HepG2 (cell line): Measurements from ENCODE around the gene GPSM1. TPM values are rescaled to one million over a fixed set of nuclear protein-coding genes. Genes with fewer than 3 reads are reported as not detected.

Source experiments
- ARNT ChIP-seq: fragments of 450-650 bp; IDR thresholded peaks from 2 replicates; pipeline ENCODE4 v1.6.1; 2017
- CBX5 ChIP-seq: sonication (generic); formaldehyde crosslinking; IDR thresholded peaks from 2 replicates; pipeline ENCODE4 v1.4.0; 2020; ENCODE audit warnings: missing genetic modification reagents, borderline replicate concordance
- GABPB1 ChIP-seq: IDR thresholded peaks from 2 replicates; pipeline ENCODE4 v1.6.1; 2016; ENCODE audit warnings: mild to moderate bottlenecking, missing genetic modification reagents, moderate library complexity, missing compliant biosample characterization
- HHEX ChIP-seq: IDR thresholded peaks from 2 replicates; pipeline ENCODE4 v1.6.1; 2016; ENCODE audit warnings: control low read depth
- HMG20B ChIP-seq: conservative IDR thresholded peaks from 2 replicates; pipeline ENCODE4 v1.6.1; 2016; ENCODE audit warnings: missing genetic modification reagents, missing compliant biosample characterization
- MXD4 ChIP-seq: IDR thresholded peaks from 2 replicates; pipeline ENCODE4 v1.6.1; 2016; ENCODE audit warnings: mild to moderate bottlenecking, missing biosample characterization, missing genetic modification reagents
- NCOA1 ChIP-seq: sonication (generic); formaldehyde crosslinking; IDR thresholded peaks from 2 replicates; pipeline ENCODE4 v1.9.0; 2021; ENCODE audit warnings: missing genetic modification reagents
- PHF8 ChIP-seq: sonication (generic); formaldehyde crosslinking; IDR thresholded peaks from 2 replicates; pipeline ENCODE4 v1.5.0; 2020; ENCODE audit warnings: missing genetic modification reagents
- POLR2G ChIP-seq: fragments of 200-400 bp; formaldehyde crosslinking; IDR thresholded peaks from 2 replicates; pipeline ENCODE4 v1.6.1; 2018; ENCODE audit warnings: mild to moderate bottlenecking, low read depth, low read length, moderate library complexity
- RFX1 ChIP-seq: fragments of 450-650 bp; IDR thresholded peaks from 2 replicates; pipeline ENCODE4 v1.6.1; 2017
- SRSF1 ChIP-seq: fragments of 200-400 bp; formaldehyde crosslinking; optimal IDR thresholded peaks from 2 replicates; pipeline ENCODE3; 2017; ENCODE audit warnings: mild to moderate bottlenecking, low read depth, low read length, moderate library complexity
- U2AF1 ChIP-seq: fragments of 200-400 bp; formaldehyde crosslinking; optimal IDR thresholded peaks from 2 replicates; pipeline ENCODE3; 2017; ENCODE audit warnings: mild to moderate bottlenecking, low read depth, low read length
- ZBTB8A ChIP-seq: sonication (generic); formaldehyde crosslinking; IDR thresholded peaks from 2 replicates; pipeline ENCODE4 v1.4.0; 2020; ENCODE audit warnings: mild to moderate bottlenecking, low read depth, missing genetic modification reagents, borderline replicate concordance
- ZNF3 ChIP-seq: IDR thresholded peaks from 2 replicates; pipeline ENCODE4 v1.7.0; 2017; ENCODE audit warnings: inconsistent platforms
- ZNF354B ChIP-seq: sonication (generic); formaldehyde crosslinking; IDR thresholded peaks from 2 replicates; pipeline ENCODE4 v1.8.0; 2022; ENCODE audit warnings: mild to moderate bottlenecking, missing genetic modification reagents
- ZNF572 ChIP-seq: sonication (generic); formaldehyde crosslinking; IDR thresholded peaks from 2 replicates; pipeline ENCODE4 v1.5.1; 2020; ENCODE audit warnings: mild to moderate bottlenecking, missing genetic modification reagents
- ZNF615 ChIP-seq: sonication (generic); formaldehyde crosslinking; IDR thresholded peaks from 2 replicates; pipeline ENCODE4 v1.5.0; 2020; ENCODE audit warnings: mild to moderate bottlenecking, missing genetic modification reagents, borderline replicate concordance
- ZNF792 ChIP-seq: IDR thresholded peaks from 2 replicates; pipeline ENCODE4 v1.6.1; 2016
- ZZZ3 ChIP-seq: sonication (generic); formaldehyde crosslinking; IDR thresholded peaks from 2 replicates; pipeline ENCODE4 v1.4.0; 2020; ENCODE audit warnings: missing genetic modification reagents, mild to moderate bottlenecking, borderline replicate concordance
- polyA plus RNA-seq, 8 experiments: library from polyadenylated mRNA; depleted of rRNA in 3 of 8; stranded (reverse) in 7 of 8; unstranded in 1 of 8; fragments of >200 nt; fragmentation: Illumina TruSeq in 4 of 8; extraction: Trizol in 4 of 8; gene quantifications; 2 replicates each; pipeline versions ENCODE4 v1.2.1 to v1.2.3, GENCODE V29; 2011 to 2016; ENCODE audit warnings: low read depth in 4 of 8, missing spikeins in 1 of 8, mixed read lengths in 1 of 8; ENCODE audit not compliant: insufficient read depth in 1 of 8
- total RNA-seq, 5 experiments: library from RNA; depleted of rRNA; stranded (reverse); fragments of >200 nt; fragmentation: Illumina TruSeq; extraction: Trizol; gene quantifications; 2 replicates each; pipeline ENCODE4 v1.2.3, GENCODE V29; 2016; ENCODE audit warnings: low read depth in 1 of 5
- TF ChIP-seq, protein P1 (sequence below): sonication (generic); formaldehyde crosslinking; IDR thresholded peaks from 2 replicates; pipeline ENCODE4 v1.5.0; 2020; ENCODE audit warnings: missing genetic modification reagents
- TF ChIP-seq, protein P2 (sequence below): sonication (generic); formaldehyde crosslinking; IDR thresholded peaks from 2 replicates; pipeline ENCODE4 v1.4.0; 2020; ENCODE audit warnings: missing genetic modification reagents
- TF ChIP-seq, protein P3 (sequence below): sonication (generic); formaldehyde crosslinking; IDR thresholded peaks from 2 replicates; pipeline ENCODE4 v1.4.0; 2020; ENCODE audit warnings: missing genetic modification reagents, borderline replicate concordance
- TF ChIP-seq, protein P4 (sequence below): sonication (generic); formaldehyde crosslinking; IDR thresholded peaks from 2 replicates; pipeline ENCODE4 v1.4.0; 2020; ENCODE audit warnings: missing genetic modification reagents, borderline replicate concordance
- TF ChIP-seq, protein P5 (sequence below): sonication (generic); formaldehyde crosslinking; IDR thresholded peaks from 2 replicates; pipeline ENCODE4 v1.4.0; 2020; ENCODE audit warnings: mild to moderate bottlenecking, missing genetic modification reagents
- TF ChIP-seq, protein P6 (sequence below): sonication (generic); formaldehyde crosslinking; IDR thresholded peaks from 2 replicates; pipeline ENCODE4 v1.8.0; 2022; ENCODE audit warnings: mild to moderate bottlenecking, missing genetic modification reagents; ENCODE audit not compliant: insufficient replicate concordance

The GPSM1 gene
- total and polyA plus RNA-seq, 2 of the 13 experiments (the other 11 are each of a cell fraction or from before 2014, with no cell fraction given), result 1.0 to 2.4 TPM

DNA sequence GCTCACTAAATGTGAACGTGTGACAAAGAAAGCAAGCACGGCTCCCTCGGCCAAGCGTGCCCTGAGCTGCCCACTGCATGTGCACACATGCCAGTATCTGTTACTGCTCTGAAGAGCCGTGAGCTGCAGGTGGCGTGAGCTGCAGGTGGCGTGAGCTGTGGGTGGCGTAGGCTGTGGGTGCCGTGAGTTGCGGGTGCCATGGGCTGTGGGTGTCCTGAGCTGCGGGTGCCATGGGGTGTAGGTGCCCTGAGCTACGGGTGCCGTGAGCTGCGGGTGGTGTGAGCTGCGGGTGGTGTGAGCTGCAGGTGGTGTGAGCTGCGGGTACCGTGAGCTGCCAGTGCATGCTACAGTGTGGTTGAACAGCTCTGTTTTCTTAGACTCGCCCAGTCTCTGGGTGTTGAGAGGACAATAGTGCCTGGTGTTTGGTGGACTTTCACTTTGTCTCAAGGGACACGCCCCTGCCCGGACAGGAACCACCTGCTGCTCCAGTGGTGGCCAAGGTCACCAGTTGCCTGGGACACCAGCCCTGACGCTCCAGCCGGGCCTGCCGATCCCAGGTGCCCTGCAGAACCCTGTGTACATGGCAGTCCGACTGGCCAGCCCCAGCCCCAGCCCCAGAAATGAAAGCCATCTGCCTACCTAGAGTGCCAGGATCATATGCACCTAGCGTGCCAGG lies 30.2 kb upstream of the GPSM1 start (continued):
- TF ChIP-seq ZZZ3 (CRISPR knock-in tag), result 0 out of 2 replicates have a peak, but pooled peaks have one; percentile 63
- TF ChIP-seq ZNF354B (CRISPR knock-in tag), result no peak
- TF ChIP-seq, protein P1, sequence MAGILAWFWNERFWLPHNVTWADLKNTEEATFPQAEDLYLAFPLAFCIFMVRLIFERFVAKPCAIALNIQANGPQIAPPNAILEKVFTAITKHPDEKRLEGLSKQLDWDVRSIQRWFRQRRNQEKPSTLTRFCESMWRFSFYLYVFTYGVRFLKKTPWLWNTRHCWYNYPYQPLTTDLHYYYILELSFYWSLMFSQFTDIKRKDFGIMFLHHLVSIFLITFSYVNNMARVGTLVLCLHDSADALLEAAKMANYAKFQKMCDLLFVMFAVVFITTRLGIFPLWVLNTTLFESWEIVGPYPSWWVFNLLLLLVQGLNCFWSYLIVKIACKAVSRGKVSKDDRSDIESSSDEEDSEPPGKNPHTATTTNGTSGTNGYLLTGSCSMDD (CRISPR knock-in tag), result no peak
- no peak for TF ChIP-seq MXD4 (CRISPR knock-in tag)
- no peak for TF ChIP-seq ZNF615 (CRISPR knock-in tag)
- 0 out of 2 replicates have a peak, but pooled peaks have one; percentile 65 for TF ChIP-seq ZNF792 (CRISPR knock-in tag)
- TF ChIP-seq NCOA1 (CRISPR knock-in tag), result no peak
- TF ChIP-seq RFX1, result peak; percentile 84
- TF ChIP-seq, protein P2, sequence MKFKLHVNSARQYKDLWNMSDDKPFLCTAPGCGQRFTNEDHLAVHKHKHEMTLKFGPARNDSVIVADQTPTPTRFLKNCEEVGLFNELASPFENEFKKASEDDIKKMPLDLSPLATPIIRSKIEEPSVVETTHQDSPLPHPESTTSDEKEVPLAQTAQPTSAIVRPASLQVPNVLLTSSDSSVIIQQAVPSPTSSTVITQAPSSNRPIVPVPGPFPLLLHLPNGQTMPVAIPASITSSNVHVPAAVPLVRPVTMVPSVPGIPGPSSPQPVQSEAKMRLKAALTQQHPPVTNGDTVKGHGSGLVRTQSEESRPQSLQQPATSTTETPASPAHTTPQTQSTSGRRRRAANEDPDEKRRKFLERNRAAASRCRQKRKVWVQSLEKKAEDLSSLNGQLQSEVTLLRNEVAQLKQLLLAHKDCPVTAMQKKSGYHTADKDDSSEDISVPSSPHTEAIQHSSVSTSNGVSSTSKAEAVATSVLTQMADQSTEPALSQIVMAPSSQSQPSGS (CRISPR knock-in tag), result no peak
- TF ChIP-seq, protein P3, sequence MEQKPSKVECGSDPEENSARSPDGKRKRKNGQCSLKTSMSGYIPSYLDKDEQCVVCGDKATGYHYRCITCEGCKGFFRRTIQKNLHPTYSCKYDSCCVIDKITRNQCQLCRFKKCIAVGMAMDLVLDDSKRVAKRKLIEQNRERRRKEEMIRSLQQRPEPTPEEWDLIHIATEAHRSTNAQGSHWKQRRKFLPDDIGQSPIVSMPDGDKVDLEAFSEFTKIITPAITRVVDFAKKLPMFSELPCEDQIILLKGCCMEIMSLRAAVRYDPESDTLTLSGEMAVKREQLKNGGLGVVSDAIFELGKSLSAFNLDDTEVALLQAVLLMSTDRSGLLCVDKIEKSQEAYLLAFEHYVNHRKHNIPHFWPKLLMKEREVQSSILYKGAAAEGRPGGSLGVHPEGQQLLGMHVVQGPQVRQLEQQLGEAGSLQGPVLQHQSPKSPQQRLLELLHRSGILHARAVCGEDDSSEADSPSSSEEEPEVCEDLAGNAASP (CRISPR knock-in tag), result 0 out of 2 replicates have a peak, but pooled peaks have one; percentile 42
- TF ChIP-seq, protein P4, sequence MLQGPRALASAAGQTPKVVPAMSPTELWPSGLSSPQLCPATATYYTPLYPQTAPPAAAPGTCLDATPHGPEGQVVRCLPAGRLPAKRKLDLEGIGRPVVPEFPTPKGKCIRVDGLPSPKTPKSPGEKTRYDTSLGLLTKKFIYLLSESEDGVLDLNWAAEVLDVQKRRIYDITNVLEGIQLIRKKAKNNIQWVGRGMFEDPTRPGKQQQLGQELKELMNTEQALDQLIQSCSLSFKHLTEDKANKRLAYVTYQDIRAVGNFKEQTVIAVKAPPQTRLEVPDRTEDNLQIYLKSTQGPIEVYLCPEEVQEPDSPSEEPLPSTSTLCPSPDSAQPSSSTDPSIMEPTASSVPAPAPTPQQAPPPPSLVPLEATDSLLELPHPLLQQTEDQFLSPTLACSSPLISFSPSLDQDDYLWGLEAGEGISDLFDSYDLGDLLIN (CRISPR knock-in tag), result no peak
- TF ChIP-seq, protein P5, sequence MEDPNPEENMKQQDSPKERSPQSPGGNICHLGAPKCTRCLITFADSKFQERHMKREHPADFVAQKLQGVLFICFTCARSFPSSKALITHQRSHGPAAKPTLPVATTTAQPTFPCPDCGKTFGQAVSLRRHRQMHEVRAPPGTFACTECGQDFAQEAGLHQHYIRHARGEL (CRISPR knock-in tag), result no peak
- TF ChIP-seq ZNF572, result no peak
- no peak for TF ChIP-seq ZBTB8A (CRISPR knock-in tag)
- 0 out of 2 replicates have a peak, but pooled peaks have one; percentile 37 for TF ChIP-seq CBX5 (CRISPR knock-in tag)
- TF ChIP-seq HHEX (CRISPR knock-in tag), result no peak
- no peak for TF ChIP-seq SRSF1
- TF ChIP-seq POLR2G, result no peak
- TF ChIP-seq PHF8 (CRISPR knock-in tag), result peak; percentile 31; the same call in 1 of the 2 replicates
- TF ChIP-seq, protein P6, sequence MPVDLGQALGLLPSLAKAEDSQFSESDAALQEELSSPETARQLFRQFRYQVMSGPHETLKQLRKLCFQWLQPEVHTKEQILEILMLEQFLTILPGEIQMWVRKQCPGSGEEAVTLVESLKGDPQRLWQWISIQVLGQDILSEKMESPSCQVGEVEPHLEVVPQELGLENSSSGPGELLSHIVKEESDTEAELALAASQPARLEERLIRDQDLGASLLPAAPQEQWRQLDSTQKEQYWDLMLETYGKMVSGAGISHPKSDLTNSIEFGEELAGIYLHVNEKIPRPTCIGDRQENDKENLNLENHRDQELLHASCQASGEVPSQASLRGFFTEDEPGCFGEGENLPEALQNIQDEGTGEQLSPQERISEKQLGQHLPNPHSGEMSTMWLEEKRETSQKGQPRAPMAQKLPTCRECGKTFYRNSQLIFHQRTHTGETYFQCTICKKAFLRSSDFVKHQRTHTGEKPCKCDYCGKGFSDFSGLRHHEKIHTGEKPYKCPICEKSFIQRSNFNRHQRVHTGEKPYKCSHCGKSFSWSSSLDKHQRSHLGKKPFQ, result peak; percentile 100
- no peak for TF ChIP-seq HMG20B (CRISPR knock-in tag)
- no peak for TF ChIP-seq ARNT
- TF ChIP-seq GABPB1, result peak; percentile 71
- no peak for TF ChIP-seq ZNF3 (CRISPR knock-in tag)
- TF ChIP-seq U2AF1, result no peak
